GM08714 (cell line): ENCODE results near the gene LTBP1.

ENCODE experiments used
- H3K4me3 ChIP-seq: fragments of 200-500 bp; sonication (Bioruptor generic); 2 replicates; pipeline ENCODE4 v1.5.1; 2014; ENCODE audit warnings: mild to moderate bottlenecking, low read length, inconsistent platforms
- ZNF274 ChIP-seq: IDR thresholded peaks from 2 replicates; pipeline ENCODE4 v1.6.1; 2012; ENCODE audit warnings: mild to moderate bottlenecking, low read depth, low read length

The LTBP1 gene

GRCh38 chr2:33104726-33105125 is 158.0 kb downstream of the LTBP1 start:
- no peak overlapping the region for H3K4me3 ChIP-seq
- no peak for TF ChIP-seq ZNF274

GRCh38 chr2:33106115-33106514 is 159.4 kb downstream of the LTBP1 start:
- TF ChIP-seq ZNF274: no peak
- no peak overlapping the region for H3K4me3 ChIP-seq

- TF ChIP-seq ZNF274: no peak
- no peak overlapping the region for H3K4me3 ChIP-seq
Measured at GRCh38 chr2:33107690-33108482, 161.1 kb downstream of the LTBP1 start.

GRCh38 chr2:33108483-33109443 is 162.0 kb downstream of the LTBP1 start:
- no peak overlapping the region for H3K4me3 ChIP-seq
- TF ChIP-seq ZNF274: no peak

- no peak for TF ChIP-seq ZNF274
- H3K4me3 ChIP-seq: no peak overlapping the region
Measured at GRCh38 chr2:33110461-33110860, 163.7 kb downstream of the LTBP1 start.

- no peak for TF ChIP-seq ZNF274
- H3K4me3 ChIP-seq: no peak overlapping the region
Measured at GRCh38 chr2:33111002-33111446, 164.3 kb downstream of the LTBP1 start.

- H3K4me3 ChIP-seq: no peak overlapping the region
- TF ChIP-seq ZNF274: no peak
Measured at GRCh38 chr2:33115196-33115595, 168.4 kb downstream of the LTBP1 start.

- no peak for TF ChIP-seq ZNF274
- no peak overlapping the region for H3K4me3 ChIP-seq
Measured at GRCh38 chr2:33115728-33116127, 169.0 kb downstream of the LTBP1 start.

- no peak for TF ChIP-seq ZNF274
- no peak overlapping the region for H3K4me3 ChIP-seq
Measured at GRCh38 chr2:33116799-33117198, 170.0 kb downstream of the LTBP1 start.

GRCh38 chr2:33118651-33119050 is 171.9 kb downstream of the LTBP1 start:
- no peak for TF ChIP-seq ZNF274
- H3K4me3 ChIP-seq: no peak overlapping the region

GRCh38 chr2:33121416-33121815 is 174.7 kb downstream of the LTBP1 start:
- TF ChIP-seq ZNF274: no peak
- no peak overlapping the region for H3K4me3 ChIP-seq

- H3K4me3 ChIP-seq: no peak overlapping the region
- no peak for TF ChIP-seq ZNF274
Measured at GRCh38 chr2:33121925-33122324, 175.2 kb downstream of the LTBP1 start.

GRCh38 chr2:33122726-33123125 is 176.0 kb downstream of the LTBP1 start:
- no peak overlapping the region for H3K4me3 ChIP-seq
- TF ChIP-seq ZNF274: no peak

GRCh38 chr2:33123216-33123615 is 176.5 kb downstream of the LTBP1 start:
- no peak overlapping the region for H3K4me3 ChIP-seq
- no peak for TF ChIP-seq ZNF274

GRCh38 chr2:33126552-33126951 is 179.8 kb downstream of the LTBP1 start:
- no peak overlapping the region for H3K4me3 ChIP-seq
- TF ChIP-seq ZNF274: no peak
